NCI-H524 (cell line): Measurements from ENCODE around the gene TALDO1.
A peak's percentile ranks its signal among the peaks of the same experiment; 100 is the strongest.
"Not testable (repeated sequence)": the region's sequence is repeated elsewhere in the genome, so short reads cannot be mapped to it uniquely, and the experiment has no call there.

Source experiments
- DNase-seq, 2 experiments: peaks; one replicate each; lab custom pipeline; 2025; lab: John Stamatoyannopoulos, UW

Gene TALDO1

DNA sequence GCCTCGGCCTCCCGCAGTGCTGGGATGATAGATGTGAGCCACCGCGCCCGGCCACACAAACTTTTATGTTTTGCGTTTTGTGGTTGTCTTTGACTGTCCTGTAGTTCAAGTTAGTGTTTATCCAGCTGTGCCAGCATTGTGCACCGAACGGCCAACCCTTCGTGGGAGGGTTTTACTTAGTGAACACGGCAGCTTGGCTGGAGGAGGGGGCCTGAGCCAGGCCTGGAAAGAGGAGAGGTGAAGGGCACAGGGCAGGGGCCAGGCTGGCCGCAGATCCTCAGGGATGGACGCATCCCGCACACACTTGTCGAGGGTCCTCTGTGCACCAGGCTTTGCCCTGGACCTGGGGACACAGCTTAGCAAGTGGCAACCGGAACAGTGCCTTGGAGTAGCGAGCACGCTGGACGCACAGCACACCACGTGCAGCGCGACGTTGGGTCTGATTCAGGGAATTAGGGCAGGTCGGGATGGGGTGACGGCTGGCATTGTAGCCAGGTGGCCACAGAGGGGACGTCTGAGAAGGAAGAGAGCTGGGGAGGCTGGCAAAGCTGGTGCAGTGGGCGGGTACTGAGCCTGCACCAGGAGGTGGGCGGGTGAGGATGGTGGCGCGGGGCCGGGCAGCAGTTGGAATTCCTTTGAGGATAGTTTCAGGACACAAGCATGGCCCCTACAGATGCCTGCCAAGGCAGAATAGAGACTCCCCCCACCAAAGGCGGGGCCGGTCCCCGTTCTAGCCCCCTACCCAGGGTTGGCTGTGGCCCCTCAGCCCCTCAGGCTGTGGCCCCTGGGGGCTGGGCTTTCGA lies 27.8 kb upstream of the TALDO1 start:
- no peak for DNase-seq

DNA sequence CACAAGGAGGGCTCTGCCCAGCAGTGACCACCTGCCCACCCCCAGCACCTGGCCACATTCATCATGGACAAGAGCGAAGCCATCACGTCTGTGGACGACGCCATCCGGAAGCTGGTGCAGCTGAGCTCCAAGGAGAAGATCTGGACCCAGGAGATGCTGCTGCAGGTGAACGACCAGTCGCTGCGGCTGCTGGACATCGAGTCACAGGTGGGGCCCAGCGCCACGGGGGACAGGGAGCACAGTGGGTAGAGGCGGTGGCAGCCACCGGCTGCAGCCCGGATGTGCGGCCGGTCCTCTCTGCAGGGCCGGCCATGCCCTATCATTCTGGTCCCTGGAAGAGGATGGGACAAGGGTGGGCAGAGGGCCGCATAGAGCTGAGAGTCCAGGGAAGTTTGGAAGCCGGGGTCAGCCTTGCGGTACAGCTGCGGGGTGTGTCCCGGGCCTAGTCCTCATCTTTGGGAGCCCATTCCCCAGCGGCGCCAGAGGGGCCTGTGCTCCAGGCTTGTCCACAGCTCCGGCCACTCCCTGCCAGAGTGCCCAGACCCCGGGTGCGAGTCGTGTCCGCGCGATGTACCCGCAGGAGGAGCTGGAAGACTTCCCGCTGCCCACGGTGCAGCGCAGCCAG lies 27.1 kb upstream of the TALDO1 start:
- DNase-seq = no peak

DNA sequence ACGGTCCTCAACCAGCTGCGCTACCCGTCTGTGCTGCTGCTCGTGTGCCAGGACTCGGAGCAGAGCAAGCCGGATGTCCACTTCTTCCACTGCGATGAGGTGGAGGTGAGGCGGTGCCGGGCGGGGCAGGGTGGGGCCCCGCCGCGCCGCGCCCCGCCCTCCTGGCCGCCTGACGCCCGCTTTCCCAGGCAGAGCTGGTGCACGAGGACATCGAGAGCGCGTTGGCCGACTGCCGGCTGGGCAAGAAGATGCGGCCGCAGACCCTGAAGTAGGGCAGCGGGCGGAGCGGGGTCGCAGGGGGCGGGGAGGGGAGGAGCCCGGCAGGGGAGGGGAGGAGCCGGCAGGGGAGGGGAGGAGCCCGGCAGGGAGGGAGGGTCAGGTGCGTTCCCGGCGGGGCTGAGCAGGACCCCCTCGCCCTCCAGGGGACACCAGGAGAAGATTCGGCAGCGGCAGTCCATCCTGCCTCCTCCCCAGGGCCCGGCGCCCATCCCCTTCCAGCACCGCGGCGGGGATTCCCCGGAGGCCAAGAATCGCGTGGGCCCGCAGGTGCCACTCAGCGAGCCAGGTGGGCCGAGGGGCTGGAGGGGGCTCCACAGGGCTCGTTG lies 26.5 kb upstream of the TALDO1 start:
- DNase-seq = peak in 1 of 2 experiments; percentile 37

DNA sequence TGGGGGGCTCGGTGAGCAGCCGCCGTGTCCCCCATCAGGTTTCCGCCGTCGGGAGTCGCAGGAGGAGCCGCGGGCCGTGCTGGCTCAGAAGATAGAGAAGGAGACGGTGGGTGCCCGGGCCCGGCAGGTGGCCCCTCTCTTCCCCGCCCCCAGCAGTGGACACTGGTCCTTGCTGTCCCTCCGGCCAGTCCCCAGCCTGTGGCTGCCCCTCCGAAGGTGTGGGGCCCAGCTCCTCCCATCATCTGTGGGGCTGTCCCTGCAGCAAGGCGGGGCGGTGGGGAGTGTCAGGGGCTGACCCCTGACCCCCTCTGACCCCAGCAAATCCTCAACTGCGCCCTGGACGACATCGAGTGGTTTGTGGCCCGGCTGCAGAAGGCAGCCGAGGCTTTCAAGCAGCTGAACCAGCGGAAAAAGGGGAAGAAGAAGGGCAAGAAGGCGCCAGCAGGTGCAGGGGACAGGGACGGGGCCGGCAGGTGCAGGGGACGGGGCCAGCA lies 26.0 kb upstream of the TALDO1 start:
- DNase-seq = no peak

DNA sequence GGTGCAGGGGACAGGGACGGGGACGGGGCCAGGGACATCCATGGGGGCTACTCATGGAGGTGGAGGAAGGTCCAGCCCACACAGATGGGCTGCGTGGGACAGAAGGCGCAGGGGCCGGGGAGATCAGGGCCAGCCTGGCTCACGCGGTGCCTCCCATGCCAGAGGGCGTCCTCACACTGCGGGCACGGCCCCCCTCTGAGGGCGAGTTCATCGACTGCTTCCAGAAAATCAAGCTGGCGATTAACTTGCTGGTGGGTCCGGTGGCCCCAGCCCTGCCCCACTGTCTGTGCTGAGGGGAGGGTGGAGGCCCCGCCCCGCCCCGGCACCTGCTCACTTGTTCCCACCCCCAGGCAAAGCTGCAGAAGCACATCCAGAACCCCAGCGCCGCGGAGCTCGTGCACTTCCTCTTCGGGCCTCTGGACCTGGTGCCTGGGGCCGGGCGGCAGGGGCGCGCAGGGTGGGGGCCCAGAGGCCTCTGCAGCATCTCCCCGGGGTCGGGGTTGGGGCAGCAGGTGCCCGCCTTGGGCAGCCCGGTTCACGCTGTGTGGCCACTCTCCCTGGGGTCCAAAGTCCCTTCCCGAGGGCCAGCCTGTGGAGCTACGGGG lies 25.4 kb upstream of the TALDO1 start:
- DNase-seq = peak in 1 of 2 experiments; percentile 34

DNA sequence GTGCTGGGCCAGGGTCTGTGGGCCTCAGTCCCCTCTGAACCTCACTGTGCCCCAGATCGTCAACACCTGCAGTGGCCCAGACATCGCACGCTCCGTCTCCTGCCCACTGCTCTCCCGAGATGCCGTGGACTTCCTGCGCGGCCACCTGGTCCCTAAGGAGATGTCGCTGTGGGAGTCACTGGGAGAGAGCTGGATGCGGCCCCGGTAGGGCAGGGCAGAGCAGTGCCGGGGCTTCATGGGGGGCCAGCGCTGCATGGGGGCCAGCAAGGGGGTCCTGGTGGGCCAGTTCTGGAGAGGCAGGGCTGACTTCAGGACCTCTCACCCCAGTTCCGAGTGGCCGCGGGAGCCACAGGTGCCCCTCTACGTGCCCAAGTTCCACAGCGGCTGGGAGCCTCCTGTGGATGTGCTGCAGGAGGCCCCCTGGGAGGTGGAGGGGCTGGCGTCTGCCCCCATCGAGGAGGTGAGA lies 24.9 kb upstream of the TALDO1 start:
- no peak for DNase-seq

DNA sequence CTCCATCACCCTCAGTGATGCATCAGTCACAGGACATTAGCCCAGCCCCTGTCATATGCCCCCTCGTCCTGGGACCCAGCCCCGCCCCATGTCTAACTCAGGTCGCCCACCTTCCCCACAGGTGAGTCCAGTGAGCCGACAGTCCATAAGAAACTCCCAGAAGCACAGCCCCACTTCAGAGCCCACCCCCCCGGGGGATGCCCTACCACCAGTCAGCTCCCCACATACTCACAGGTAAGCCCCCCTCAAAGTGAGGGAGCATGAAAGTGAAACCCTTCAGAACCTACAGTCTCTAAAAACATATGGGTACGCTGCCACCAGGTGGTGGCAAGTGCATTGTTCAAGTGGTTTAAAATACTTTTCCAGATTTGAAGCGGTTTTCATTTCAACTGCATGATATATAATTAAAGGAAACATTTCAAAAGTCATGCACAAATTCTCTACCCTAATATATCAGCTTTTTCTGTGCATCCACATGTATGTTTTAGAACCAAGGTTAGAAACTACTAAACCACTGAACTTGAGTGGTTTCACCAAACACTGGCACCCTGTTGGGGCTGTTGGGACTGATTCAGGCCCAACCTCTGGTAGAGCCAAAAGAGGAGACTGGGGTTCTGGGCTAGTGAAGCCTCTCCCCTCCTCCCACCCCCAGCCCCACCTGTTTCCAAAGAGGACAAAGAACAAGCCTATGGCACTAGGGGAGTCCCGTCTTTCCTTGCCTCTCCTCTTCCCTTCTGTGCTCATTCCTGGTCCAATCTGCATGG lies 24.0 kb upstream of the TALDO1 start:
- DNase-seq = peak; percentile 23 to 63

DNA sequence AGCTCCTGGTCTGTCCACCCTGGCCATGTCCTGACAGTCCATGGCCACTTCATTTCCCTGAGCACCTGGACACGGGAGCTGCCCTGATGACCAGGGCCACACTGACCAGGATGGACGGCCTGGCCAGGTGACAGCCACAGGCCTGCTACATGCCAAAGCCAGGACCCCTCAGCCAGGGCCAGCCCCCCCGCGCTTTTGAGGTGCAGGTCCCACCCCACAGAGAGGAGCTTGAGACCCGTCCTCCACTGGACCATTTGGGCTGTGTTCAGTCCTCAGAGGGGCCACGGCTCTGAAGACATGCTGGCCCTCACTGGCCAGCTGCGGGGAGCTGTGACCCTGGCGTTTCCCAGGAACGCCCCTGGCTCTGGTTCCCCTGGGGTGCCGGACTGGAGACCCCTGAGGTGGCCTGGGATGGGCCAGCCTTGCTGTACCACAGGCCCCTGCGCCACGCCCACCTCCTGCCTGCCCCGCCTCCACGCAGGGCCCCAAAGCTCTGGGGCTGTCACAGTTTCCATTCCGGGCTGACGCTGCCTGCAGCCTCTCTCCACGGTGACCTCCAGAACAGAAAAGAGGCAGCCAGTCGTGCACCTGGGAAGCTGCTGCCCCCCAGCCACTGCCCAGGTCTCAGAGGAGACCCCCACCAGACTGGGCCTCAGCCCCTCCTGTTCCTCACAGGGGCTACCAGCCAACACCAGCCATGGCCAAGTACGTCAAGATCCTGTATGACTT lies 23.1 kb upstream of the TALDO1 start:
- DNase-seq = no peak

DNA sequence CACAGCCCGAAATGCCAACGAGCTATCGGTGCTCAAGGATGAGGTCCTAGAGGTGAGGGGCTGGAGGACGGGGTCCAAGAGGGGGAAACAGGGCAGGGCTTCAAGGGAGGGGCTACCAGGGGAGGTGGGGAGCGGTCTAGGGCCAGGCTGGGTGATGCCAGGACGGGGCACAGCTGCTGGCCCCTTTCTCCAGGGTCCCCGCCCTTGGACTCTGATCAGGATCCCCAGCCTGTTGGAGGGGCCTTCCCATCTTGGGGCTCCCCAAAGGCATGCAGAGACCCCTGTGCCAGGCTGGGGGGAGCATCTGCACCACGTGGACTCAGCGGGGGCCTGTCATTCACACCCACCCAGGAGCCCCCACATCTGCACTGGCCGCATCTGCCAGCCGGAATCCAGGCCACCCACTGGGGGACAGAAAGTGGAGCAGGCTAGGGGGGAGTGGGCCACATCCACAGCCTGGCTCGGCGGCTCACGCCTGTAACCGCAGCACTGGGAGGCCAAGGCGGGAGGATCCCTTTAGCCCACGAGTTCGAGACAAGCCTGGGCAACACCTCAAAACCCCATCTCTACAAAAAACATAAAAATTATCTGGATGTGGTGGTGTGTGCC lies 22.4 kb upstream of the TALDO1 start:
- no peak for DNase-seq

DNA sequence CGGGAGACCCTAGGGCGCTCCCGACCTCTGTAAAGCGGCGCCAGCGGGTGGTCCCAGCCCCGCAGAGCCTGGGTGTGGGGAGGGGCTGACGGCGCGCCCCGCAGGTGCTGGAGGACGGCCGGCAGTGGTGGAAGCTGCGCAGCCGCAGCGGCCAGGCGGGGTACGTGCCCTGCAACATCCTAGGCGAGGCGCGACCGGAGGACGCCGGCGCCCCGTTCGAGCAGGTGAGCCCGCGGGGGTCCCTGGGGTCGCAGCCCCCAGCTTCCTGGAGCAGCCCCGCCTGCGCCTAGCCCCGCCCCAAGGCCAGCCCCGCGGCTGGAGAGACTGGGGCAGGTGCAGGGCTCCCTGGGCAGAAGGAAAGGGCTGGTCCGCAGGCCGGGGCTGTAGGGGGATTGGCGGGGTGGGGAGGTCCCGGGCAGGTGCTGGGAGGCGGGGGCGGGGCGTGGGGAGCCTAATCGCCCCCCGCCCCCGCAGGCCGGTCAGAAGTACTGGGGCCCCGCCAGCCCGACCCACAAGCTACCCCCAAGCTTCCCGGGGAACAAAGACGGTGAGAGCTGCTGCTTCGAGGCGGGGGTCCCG lies 21.6 kb upstream of the TALDO1 start:
- DNase-seq = no peak

DNA sequence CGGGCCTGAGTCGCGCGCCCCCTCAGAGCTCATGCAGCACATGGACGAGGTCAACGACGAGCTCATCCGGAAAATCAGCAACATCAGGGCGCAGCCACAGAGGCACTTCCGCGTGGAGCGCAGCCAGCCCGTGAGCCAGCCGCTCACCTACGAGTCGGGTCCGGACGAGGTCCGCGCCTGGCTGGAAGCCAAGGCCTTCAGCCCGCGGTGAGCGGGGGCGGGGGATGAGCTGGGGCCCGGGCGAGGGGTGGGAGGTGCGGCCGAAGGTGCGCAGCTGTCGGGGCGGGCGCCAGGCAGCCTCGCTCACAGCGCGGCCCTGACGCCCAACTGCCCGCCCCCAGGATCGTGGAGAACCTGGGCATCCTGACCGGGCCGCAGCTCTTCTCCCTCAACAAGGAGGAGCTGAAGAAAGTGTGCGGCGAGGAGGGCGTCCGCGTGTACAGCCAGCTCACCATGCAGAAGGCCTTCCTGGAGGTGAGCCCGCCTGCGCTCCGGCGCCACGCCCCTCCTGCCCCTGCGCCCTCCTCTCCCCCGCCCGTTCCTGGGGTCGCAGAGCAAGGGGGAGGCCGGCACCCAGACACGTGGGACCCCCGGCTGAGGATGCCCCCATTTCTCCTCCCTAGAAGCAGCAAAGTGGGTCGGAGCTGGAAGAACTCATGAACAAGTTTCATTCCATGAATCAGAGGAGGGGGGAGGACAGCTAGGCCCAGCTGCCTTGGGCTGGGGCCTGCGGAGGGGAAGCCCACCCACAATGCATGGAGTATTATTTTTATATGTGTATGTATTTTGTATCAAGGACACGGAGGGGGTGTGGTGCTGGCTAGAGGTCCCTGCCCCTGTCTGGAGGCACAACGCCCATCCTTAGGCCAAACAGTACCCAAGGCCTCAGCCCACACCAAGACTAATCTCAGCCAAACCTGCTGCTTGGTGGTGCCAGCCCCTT lies 20.7 kb upstream of the TALDO1 start:
- DNase-seq = peak; percentile 22 to 61

DNA sequence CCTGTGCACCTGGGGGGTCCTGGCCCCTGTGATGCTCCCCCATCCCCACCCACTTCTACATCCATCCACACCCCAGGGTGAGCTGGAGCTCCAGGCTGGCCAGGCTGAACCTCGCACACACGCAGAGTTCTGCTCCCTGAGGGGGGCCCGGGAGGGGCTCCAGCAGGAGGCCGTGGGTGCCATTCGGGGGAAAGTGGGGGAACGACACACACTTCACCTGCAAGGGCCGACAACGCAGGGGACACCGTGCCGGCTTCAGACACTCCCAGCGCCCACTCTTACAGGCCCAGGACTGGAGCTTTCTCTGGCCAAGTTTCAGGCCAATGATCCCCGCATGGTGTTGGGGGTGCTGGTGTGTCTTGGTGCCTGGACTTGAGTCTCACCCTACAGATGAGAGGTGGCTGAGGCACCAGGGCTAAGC lies 20.0 kb upstream of the TALDO1 start:
- DNase-seq = no peak

DNA sequence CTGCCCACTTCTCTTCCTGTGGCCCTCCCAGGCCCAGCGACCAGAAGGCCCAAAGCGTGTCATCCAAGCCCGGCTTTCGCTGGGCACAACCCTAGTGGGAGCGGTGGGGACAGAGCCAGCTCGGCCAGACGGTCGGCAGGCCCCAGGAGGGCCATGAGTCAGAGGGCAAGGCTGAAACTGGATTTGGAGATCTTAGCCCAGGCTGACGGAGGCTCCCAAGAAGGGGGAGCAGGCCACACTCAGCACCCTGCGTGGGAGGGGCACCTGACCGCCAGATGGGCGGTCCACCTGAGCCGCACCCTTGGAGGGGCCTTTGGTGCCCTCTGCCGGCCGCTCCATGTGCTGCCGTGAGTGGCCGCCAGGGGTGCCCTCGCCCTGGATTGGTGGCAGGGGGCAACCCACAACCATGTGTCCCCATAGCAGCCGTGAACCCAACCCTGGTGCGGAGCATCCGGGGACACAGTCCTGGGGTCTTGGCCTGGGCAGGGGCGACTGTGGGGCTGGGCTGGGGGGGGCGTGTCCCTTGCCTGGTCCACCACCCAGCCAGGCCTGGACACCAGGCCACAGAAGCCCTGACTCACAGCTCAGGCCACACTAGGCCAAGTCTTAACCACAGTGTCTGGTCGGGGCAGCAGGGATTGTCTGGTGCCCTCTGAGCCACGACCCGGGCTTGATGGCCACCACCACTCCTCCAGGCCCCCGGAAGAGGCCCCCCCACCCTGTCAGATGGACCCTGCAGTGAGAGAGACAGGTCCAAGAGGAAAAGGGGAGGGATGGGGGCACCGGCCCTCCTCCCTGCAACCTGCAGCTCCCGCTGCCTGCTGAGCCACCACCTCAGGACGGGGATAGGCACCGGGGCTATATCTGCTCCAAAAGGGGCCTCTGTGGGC lies 19.2 kb upstream of the TALDO1 start:
- peak in 1 of 2 experiments; percentile 74 for DNase-seq

DNA sequence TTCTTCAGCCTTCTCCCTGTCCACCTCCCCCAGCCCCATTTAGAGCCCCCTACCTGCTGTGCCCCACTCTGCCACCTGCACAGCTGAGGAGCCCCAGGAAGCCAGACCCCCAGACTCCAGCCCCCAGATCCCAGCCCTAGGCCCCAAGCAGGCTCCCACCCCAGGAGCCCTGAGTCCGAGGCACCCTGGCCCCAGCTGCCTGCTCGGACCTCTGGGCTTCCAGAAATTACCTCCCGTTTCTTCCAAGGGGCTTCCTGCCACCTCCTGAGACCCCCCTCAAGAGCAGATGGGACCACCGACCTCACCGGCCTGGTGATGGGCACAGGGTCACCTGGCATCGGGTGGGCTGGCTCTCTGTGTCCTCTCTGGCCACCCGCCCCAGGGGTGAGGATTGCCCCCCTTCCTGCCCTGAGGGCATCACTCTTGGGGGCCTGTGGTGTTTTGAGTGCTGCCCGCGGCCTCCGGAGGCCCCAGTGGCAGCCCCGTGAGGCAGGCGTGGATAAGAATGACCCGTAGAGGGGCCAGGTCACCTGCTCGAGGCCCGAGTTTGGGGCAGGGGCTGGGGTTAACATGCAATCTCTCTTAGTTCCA lies 18.3 kb upstream of the TALDO1 start:
- no peak for DNase-seq

DNA sequence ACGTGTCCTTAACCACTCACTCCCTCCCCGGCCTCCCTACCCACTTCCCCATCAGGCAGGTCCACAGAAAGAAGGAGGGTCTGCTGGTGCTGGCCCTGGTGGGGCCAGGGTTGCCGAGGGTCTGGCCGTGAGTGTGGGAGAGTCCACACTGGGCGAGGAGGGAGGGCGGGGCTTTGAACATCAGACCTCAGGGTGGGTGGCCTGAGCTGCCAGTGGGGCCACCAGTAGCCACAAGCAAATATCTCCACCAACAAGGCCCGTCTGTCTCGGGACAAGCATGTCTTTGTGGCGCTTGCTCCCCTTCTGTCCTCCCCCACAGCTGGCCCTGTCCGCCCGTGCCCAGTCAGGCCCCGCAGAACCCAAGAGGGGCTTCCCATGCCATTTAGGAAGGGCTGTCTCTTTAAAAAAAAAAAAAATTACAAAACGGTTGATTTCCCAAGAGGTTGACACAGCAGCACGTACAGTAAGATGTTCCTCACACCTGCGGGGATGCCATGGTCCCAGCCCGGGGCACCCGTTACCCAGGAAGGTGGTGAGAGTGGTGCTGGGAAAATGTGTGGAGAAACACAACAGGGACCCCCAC lies 17.7 kb upstream of the TALDO1 start:
- DNase-seq = no peak

DNA sequence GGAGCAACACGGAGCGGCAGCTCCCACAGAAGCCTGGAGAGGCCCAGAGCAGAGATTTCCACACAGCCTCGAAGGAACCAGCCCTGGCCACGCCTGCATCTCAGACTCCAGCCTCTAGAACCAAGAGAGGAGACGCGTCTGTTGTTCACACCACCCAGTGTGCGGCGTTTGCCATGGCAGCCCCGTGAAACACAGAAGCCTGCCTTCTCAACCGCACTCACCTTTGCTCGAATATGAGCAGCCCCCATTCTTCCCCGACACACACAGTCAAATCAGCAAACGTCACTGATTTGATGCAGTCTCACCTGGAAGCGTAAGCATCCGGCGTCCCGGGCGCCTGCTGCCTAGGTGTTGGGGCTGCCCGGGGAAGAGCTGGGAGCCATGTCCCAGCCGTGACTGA lies 14.2 kb upstream of the TALDO1 start:
- DNase-seq = no peak

DNA sequence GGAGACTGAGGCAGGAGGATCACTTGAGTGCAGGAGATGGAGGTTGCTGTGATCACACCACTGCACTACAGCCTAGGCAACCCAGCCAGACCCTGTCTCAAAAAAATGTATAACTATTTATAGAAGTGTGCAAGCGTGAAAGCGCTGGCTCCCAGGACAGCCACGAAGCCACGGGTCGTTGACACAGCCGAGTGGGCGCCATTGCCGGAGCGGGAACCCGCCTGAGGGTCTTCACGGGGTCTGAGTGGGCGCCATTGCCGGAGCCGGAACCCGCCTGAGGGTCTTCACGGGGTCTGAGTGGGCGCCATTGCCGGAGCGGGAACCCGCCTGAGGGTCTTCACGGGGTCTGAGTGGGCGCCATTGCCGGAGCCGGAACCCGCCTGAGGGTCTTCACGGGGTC lies 12.7 kb upstream of the TALDO1 start:
- DNase-seq = not testable (repeated sequence)
